IPS-18c (cell line): Measurements from ENCODE around the gene PPT2.
"Not testable (repeated sequence)": the region's sequence is repeated elsewhere in the genome, so short reads cannot be mapped to it uniquely, and the experiment has no call there.

Experiments used
- H3K4me3 ChIP-seq: 2 replicates; pipeline ENCODE4 v1.7.0; 2013; ENCODE audit warnings: low read depth, mild to moderate bottlenecking, low read length, moderate library complexity; ENCODE audit not compliant: insufficient read depth
- H3K9me3 ChIP-seq: one replicate; pipeline ENCODE4 v1.6.1; 2013; ENCODE audit warnings: mild to moderate bottlenecking, low read length, moderate library complexity; ENCODE audit not compliant: control insufficient read depth, insufficient read depth

The PPT2 gene

GRCh38 chr6:32203426-32204267, 49.7 kb downstream of the PPT2 start:
- no peak overlapping the region for H3K4me3 ChIP-seq
- peaks cover 3% of the 10 kb centered on the region for H3K9me3 ChIP-seq

- H3K4me3 ChIP-seq: no peak overlapping the region
- H3K9me3 ChIP-seq: peaks cover 3% of the 10 kb centered on the region
These were observed 50.4 kb downstream of the PPT2 start for GRCh38 chr6:32204268-32204715.

GRCh38 chr6:32208996-32209395, 55.1 kb downstream of the PPT2 start:
- Histone ChIP-seq H3K4me3 (no peak overlapping the region), H3K9me3 (peaks cover 3% of the 10 kb centered on the region)

DNA sequence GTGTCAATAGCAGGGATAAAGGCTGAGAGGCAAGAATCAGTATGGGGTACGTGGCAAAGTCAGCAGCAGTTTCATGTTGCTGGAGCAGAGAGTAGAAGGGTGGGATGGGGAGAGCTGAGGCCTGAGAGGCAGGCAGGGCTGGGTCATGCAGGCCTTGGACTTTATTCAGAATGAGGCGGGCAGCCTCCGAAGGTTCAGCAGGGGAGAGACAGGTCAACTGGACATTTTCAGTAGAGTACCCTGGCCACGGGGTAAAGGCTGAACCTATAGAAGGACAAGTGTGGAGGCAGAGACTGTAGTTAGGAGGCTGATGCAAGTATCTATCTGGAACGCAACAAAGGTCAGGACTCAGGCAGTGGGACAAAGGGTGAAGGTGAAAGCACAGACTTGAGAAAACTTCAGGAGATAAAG, 56.3 kb downstream of the PPT2 start:
- no peak overlapping the region for H3K4me3 ChIP-seq
- H3K9me3 ChIP-seq: peaks cover 3% of the 10 kb centered on the region

DNA sequence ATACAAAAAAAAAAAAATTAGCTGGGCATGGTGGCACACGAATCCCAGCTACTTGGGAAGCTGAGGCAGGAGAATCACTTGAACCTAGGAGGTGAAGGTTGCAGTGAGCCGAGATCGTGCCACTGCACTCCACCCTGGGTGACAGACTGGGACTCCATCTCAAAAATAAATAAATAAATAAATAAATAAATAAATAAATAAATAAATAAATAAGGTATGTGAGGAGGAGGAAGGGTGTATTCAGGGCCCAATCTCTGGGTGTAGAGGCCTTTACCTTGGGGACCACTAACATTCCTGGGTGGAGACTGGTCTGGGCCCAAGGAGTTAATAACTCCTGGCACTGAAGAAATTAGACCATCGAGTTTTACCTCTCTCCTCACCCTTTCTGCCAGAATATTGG, 57.5 kb downstream of the PPT2 start:
- not testable (repeated sequence) for H3K4me3 ChIP-seq, H3K9me3 ChIP-seq

DNA sequence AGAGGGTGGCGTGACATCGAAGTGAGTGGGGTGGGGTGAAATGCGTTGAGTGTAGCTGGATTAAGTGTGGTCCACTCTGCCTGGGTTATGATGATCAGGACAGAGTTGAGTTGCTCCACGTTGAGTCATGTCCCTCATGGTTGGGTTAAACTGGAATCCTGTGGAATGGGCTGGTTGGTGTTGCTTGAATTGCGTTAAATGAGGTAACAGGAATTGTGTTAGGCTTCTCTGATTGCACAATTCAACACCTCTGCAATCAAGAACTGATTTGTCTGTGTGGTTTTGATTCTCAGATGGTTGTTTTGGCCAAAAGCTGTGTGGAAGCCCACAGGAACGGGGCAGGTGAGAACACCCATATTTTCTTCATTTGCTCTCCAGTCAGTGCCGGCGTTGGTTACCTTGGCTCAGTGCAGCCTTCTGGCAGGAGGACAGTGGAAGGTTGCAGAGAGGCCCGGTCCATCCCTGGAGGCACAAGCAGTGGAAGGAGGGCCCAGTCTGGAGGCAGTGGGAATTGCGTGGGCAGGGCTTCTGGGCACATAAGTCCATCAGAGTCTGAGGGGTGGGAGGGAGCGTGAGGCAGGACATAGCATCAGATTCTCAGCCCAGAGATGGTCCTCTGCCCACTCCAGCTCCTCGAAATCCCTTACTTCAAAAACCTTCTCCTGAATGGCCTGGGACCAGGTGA, 58.3 kb downstream of the PPT2 start:
- Histone ChIP-seq H3K9me3 (peaks cover 3% of the 10 kb centered on the region), H3K4me3 (no peak overlapping the region)
